NK-92 treated with Interleukin-12 subunit alpha and Interleukin-12 subunit beta, amount 100 ng/mL, for 24 hours (cell line): ENCODE results near the gene RBM33.

Experiments used
- DNase-seq: peaks from one replicate; lab custom pipeline; 2025; lab: John Stamatoyannopoulos, UW

RBM33 gene

GRCh38 chr7:155824227-155824886 lies 179.9 kb downstream of the RBM33 start:
- DNase-seq: no peak

- no peak for DNase-seq
These were observed 180.9 kb downstream of the RBM33 start for GRCh38 chr7:155825336-155825735.

- DNase-seq: no peak
These were observed 185.5 kb downstream of the RBM33 start for GRCh38 chr7:155829796-155830470.
